HFF-Myc (cell line): Measurements from ENCODE around the gene GPRC5D.

ENCODE experiments used
- DNase-seq: peaks from one replicate; pipeline ENCODE4 v3.0.0-alpha.2; 2011; ENCODE audit warnings: low read depth; ENCODE audit errors: extremely low read depth
- H3K4me3 ChIP-seq: replicated peaks from 2 replicates; pipeline ENCODE4 v1.5.1; 2011; ENCODE audit warnings: low read depth, mild to moderate bottlenecking, control low read depth, low read length
- TF ChIP-seq, protein P1 (sequence below): IDR thresholded peaks from 2 replicates; pipeline ENCODE4 v1.5.1; 2012; ENCODE audit warnings: mild to moderate bottlenecking, low read depth, low read length, control low read depth; ENCODE audit errors: missing control alignments

GPRC5D gene

DNA sequence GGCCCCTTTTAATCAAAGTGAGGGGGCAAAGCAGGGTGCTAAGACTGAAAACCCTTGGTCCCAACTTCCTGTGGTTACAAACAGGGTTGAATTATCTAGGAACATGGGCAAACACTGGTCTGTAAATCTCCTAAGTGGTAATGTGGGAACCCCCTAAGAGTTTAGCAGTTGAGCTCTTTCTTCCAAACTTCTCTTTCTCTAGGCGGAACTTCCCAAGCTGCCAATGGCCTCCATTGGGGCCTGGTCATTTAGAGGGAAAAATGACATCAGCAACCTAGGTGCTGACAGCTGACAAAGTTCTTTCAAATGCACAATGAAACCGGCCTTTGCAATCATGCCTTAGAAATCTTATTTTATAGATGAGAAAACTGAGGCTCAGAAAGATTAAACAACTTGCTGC is 30.4 kb upstream of the GPRC5D start:
- TF ChIP-seq, protein P1, sequence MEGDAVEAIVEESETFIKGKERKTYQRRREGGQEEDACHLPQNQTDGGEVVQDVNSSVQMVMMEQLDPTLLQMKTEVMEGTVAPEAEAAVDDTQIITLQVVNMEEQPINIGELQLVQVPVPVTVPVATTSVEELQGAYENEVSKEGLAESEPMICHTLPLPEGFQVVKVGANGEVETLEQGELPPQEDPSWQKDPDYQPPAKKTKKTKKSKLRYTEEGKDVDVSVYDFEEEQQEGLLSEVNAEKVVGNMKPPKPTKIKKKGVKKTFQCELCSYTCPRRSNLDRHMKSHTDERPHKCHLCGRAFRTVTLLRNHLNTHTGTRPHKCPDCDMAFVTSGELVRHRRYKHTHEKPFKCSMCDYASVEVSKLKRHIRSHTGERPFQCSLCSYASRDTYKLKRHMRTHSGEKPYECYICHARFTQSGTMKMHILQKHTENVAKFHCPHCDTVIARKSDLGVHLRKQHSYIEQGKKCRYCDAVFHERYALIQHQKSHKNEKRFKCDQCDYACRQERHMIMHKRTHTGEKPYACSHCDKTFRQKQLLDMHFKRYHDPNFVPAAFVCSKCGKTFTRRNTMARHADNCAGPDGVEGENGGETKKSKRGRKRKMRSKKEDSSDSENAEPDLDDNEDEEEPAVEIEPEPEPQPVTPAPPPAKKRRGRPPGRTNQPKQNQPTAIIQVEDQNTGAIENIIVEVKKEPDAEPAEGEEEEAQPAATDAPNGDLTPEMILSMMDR: no peak
- H3K4me3 ChIP-seq: no peak overlapping the region
- DNase-seq: no peak

DNA sequence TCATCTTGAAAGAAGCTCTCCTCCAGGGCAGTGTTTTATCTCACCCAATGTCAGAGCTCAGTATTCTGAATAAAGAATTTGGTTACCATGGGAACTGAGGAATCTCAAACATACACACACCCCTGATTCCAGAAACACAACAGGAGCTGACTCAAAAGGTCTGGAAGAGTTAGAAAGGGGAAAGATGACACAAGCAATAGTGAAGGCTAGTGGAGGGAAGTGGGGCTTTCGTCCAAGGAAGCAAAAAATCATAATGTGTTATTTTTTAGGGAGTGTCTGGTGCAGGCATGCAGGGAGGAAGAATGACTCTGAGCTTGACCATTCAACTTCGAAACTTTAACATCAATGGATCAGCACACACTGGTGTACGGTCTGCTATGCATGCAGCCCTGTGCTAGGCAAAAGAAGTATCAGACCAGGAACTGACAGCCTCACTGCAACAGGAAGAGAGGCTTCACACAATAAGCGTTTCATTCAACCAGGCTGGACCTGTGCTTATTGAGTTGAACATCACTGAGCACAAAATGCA is 27.8 kb upstream of the GPRC5D start:
- peak; percentile 64 for DNase-seq
- TF ChIP-seq, protein P1: no peak
- H3K4me3 ChIP-seq: no peak overlapping the region

DNA sequence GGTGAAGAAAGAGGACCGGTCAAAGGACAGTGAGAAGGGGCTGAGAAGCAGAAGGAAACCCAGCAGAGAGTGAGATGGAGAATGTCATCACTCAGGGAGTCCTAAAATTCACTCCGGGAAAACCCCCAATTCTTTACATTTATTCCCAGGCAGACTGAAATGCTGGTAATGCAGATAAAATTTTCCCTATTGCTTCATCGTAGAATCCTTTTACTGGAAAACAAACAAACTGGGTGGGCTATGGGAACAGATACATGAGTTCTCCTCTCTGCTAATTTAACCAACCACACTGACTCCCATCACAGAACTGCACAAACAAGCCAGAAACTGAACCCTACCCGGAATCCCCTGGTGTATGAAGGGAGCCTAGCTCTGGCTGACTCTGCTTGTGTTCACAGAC is 27.2 kb upstream of the GPRC5D start:
- no peak for DNase-seq
- TF ChIP-seq, protein P1: no peak
- no peak overlapping the region for H3K4me3 ChIP-seq

DNA sequence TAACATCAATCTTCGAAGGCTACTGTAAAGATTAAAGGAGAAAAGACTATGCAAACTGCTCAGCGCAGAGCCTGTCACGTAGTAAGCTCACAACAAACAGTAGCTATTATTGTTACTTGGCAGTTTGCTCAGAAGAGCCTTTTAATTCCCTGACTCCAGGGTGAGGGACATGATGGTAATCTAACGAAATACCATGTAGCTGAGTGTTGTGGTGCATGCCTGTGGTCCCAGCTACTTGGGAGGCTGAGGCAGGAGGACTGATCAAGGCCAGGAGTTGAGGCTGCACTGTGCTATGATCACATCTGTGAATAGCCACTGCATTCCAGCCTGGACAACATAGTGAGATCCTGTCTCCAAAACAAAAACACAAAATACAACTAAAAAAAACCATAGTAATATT is 25.3 kb upstream of the GPRC5D start:
- no peak overlapping the region for H3K4me3 ChIP-seq
- DNase-seq: no peak
- TF ChIP-seq, protein P1: no peak

DNA sequence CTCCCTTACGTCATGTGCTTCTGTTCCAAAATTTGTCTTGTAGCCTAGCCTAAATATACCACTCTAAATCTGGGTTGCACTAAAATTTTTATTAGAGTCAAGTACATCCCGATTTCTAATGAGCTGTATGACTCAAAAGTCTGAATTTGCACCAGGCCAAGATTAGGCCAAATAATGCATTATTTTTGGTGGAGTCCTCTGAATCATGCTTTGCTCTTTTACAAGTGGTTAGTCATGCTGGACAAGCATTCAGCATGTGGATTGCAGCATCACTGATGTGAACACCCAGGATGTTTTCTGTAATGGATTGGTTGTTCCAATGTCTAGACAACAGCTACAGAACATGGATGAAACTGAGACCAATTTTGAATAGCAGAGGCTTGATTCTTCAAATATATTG is 24.4 kb upstream of the GPRC5D start:
- no peak overlapping the region for H3K4me3 ChIP-seq
- TF ChIP-seq, protein P1: no peak
- peak; percentile 86 for DNase-seq

DNA sequence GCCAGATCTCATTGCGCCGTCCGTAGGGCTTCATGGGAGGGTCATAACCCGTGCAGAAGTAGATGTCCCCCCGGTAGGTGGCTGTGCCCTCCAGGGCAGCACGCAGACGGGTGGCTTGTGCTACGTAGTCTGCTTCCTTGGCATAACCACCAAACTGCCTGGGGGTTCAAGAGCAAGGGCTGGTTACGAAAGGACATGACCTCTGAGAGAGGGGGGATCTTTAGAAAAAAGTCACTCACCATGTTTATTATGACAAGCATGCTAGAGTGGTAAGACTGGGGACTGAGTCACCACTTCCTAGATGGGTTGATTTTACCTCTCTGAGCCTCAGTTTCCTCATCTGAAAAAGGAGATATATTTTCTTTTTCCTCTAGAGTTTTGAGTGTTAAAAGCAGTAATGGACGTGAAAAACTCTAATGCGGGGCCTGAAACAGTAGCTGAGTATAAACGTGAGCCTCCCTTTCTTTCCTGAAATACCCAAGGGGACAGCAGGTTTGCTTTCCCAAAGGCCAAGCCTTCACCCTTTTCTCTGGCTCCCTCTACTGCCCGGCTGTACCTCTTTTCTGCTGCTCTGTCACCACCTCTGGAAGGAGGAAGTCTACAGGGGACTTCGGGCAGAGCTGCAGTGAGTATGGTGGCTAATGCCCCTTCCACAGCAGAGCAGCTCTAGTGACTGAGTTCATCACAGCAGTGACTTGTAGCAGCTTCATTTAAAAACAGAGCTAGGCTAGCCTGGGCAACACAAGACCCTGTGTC is 23.5 kb upstream of the GPRC5D start:
- H3K4me3 ChIP-seq: no peak overlapping the region
- no peak for DNase-seq
- TF ChIP-seq, protein P1: peak; percentile 70
